Fibroblast of lung (primary cell): ENCODE measurements around the gene TERT. TPM values are rescaled to one million over a fixed set of nuclear protein-coding genes. Genes with fewer than 3 reads are reported as not detected.
A peak's percentile ranks its signal among the peaks of the same experiment; 100 is the strongest.

ENCODE experiments used
- DNase-seq, 2 donors: peaks; one replicate each; pipeline versions ENCODE4 v3.0.0 to v3.0.0-alpha.2; 2010; ENCODE audit warnings: low read depth in 2 of 2
- H2AFZ ChIP-seq: 2 replicates; pipeline ENCODE4 v1.5.1; 2012; ENCODE audit warnings: low read length, control low read depth, inconsistent platforms
- H3K27ac ChIP-seq: 2 replicates; pipeline ENCODE4 v1.5.1; 2011; ENCODE audit warnings: low read length, control low read depth; ENCODE audit not compliant: insufficient read depth
- H3K27me3 ChIP-seq: 2 replicates; pipeline ENCODE4 v1.5.1; 2011; ENCODE audit warnings: mild to moderate bottlenecking, low read length; ENCODE audit not compliant: control insufficient read depth, insufficient read depth
- H3K36me3 ChIP-seq: 2 replicates; pipeline ENCODE4 v1.5.1; 2011; ENCODE audit warnings: low read length; ENCODE audit not compliant: control insufficient read depth, insufficient read depth
- H3K4me1 ChIP-seq: 2 replicates; pipeline ENCODE4 v1.5.1; 2011; ENCODE audit warnings: low read length; ENCODE audit not compliant: control insufficient read depth, insufficient read depth; ENCODE audit errors: extremely low read depth
- H3K4me2 ChIP-seq: 2 replicates; pipeline ENCODE4 v1.5.1; 2011; ENCODE audit warnings: low read length, control low read depth; ENCODE audit not compliant: insufficient read depth; ENCODE audit errors: extremely low read depth
- H3K4me3 ChIP-seq, 4 experiments: fragments of 200-600 bp in 1 of 4; sonication (generic) in 1 of 4; replicated peaks in 1 of 4; 2 replicates each; pipeline ENCODE4 v1.5.1; 2011 to 2016; ENCODE audit warnings: low read length in 4 of 4, low read depth in 3 of 4, mild to moderate bottlenecking in 3 of 4, control low read depth in 2 of 4, inconsistent platforms in 1 of 4, mixed read lengths in 1 of 4; ENCODE audit not compliant: insufficient read depth in 1 of 4; ENCODE audit errors: control extremely low read depth in 1 of 4
- H3K79me2 ChIP-seq: 2 replicates; pipeline ENCODE4 v1.5.1; 2012; ENCODE audit warnings: mild to moderate bottlenecking, low read length, inconsistent platforms; ENCODE audit not compliant: control insufficient read depth, insufficient read depth
- H3K9ac ChIP-seq: 2 replicates; pipeline ENCODE4 v1.5.1; 2011; ENCODE audit warnings: mild to moderate bottlenecking, low read length, control low read depth; ENCODE audit not compliant: insufficient read depth
- H3K9me3 ChIP-seq: 2 replicates; pipeline ENCODE4 v1.5.1; 2012; ENCODE audit warnings: low read depth, low read length; ENCODE audit not compliant: control insufficient read depth, insufficient read depth
- H4K20me1 ChIP-seq: 2 replicates; pipeline ENCODE4 v1.5.1; 2011; ENCODE audit warnings: low read length; ENCODE audit not compliant: control insufficient read depth, insufficient read depth; ENCODE audit errors: extremely low read depth
- EZH2 ChIP-seq: IDR thresholded peaks from 2 replicates; pipeline ENCODE4 v1.5.1; 2012; ENCODE audit warnings: low read length, control low read depth, mild to moderate bottlenecking; ENCODE audit errors: missing control alignments
- polyA plus RNA-seq, 2 donors: library from polyadenylated mRNA; depleted of rRNA in 1 of 2; stranded (reverse) in 1 of 2; unstranded in 1 of 2; fragments of >200 nt; gene quantifications; 2 replicates each; pipeline ENCODE4 v1.2.1, GENCODE V29; 2011 to 2012; ENCODE audit warnings: missing spikeins in 1 of 2
- total RNA-seq: library from RNA; depleted of rRNA; stranded (reverse); fragments of >200 nt; gene quantifications from 2 replicates; pipeline ENCODE4 v1.2.1, GENCODE V29; 2014
- TF ChIP-seq, protein P1 (sequence below), 2 donors: IDR thresholded peaks in 1 of 2; conservative IDR thresholded peaks in 1 of 2; 1 replicate in 1 of 2; 2 replicates in 1 of 2; pipeline ENCODE4 v1.5.1; 2011 to 2012; ENCODE audit warnings: low read length in 2 of 2, control low read depth in 1 of 2, inconsistent platforms in 1 of 2, low read depth in 1 of 2, mild to moderate bottlenecking in 1 of 2

Gene TERT
- total and polyA plus RNA-seq, 2 donors (not counting 1 experiment from before 2014, with no cell fraction given) = not detected

DNA sequence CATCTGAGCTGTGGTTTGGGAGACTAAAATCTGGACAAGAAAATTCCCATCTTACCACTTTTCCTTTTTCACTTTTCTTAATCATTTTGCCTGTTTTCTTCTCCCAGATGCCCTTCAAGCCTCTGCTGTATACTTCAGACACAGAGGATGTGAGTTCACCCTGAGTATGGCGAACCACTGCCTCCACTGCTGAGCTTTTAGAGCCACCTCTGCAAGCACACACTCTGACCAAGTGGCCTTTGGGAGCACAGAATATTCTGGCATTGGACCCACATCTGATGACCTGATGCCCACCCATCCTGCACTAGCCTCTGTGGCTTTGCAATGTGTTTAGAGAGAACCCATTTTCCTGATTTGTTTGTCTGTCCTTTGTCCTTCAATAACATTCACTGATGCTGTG is 32.5 kb downstream of the TERT start:
- H2AFZ ChIP-seq = no peak overlapping the region
- H3K9ac ChIP-seq = no peak overlapping the region
- H4K20me1 ChIP-seq = no peaks in the 10 kb centered on the region
- TF ChIP-seq, protein P1, sequence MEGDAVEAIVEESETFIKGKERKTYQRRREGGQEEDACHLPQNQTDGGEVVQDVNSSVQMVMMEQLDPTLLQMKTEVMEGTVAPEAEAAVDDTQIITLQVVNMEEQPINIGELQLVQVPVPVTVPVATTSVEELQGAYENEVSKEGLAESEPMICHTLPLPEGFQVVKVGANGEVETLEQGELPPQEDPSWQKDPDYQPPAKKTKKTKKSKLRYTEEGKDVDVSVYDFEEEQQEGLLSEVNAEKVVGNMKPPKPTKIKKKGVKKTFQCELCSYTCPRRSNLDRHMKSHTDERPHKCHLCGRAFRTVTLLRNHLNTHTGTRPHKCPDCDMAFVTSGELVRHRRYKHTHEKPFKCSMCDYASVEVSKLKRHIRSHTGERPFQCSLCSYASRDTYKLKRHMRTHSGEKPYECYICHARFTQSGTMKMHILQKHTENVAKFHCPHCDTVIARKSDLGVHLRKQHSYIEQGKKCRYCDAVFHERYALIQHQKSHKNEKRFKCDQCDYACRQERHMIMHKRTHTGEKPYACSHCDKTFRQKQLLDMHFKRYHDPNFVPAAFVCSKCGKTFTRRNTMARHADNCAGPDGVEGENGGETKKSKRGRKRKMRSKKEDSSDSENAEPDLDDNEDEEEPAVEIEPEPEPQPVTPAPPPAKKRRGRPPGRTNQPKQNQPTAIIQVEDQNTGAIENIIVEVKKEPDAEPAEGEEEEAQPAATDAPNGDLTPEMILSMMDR (conservative IDR thresholded peaks at IDR 0.05 in 1 of 2, IDR thresholded peaks at IDR 0.05 in 1 of 2; ENCODE audit: low read depth in 1 of 2, low read length in 2 of 2) = no peak
- no peak for TF ChIP-seq EZH2
- H3K4me3 ChIP-seq = no peak overlapping the region
- no peaks in the 10 kb centered on the region for H3K79me2 ChIP-seq
- no peaks in the 10 kb centered on the region for H3K27me3 ChIP-seq
- H3K4me2 ChIP-seq = no peak overlapping the region
- DNase-seq = peak; percentile 8 to 11
- no peaks in the 10 kb centered on the region for H3K9me3 ChIP-seq
- H3K4me1 ChIP-seq = no peaks in the 10 kb centered on the region
- H3K27ac ChIP-seq = no peak overlapping the region
- no peaks in the 10 kb centered on the region for H3K36me3 ChIP-seq

DNA sequence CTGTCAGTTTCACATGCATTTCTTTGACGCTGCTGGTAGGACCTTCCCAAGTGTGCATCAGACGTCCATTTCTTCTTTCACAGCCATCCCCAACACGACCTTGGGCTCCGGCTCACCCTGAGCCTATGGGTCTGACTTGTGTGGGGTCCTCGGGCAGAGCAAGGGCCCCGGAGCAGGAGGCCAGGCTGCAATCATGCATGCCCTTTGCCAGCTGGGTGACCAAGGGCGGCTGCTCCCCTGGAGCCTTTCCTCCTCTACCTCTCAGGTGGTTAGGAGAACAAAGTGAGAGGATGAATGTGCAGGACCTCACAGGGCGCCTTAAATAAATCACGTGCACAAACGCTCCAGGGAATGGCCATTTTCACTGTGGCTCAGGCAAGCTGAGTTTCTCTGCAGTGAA is 33.2 kb downstream of the TERT start:
- TF ChIP-seq, protein P1 (conservative IDR thresholded peaks at IDR 0.05 in 1 of 2, IDR thresholded peaks at IDR 0.05 in 1 of 2; ENCODE audit: low read depth in 1 of 2, low read length in 2 of 2) = no peak
- TF ChIP-seq EZH2 = no peak
- no peak overlapping the region for H3K27ac ChIP-seq
- no peaks in the 10 kb centered on the region for H3K79me2 ChIP-seq
- H3K4me2 ChIP-seq = no peak overlapping the region
- no peaks in the 10 kb centered on the region for H4K20me1 ChIP-seq
- no peak overlapping the region for H3K4me3 ChIP-seq
- no peaks in the 10 kb centered on the region for H3K27me3 ChIP-seq
- H2AFZ ChIP-seq = no peak overlapping the region
- H3K9ac ChIP-seq = no peak overlapping the region
- DNase-seq = no peak
- H3K4me1 ChIP-seq = no peaks in the 10 kb centered on the region
- no peaks in the 10 kb centered on the region for H3K36me3 ChIP-seq
- no peaks in the 10 kb centered on the region for H3K9me3 ChIP-seq

DNA sequence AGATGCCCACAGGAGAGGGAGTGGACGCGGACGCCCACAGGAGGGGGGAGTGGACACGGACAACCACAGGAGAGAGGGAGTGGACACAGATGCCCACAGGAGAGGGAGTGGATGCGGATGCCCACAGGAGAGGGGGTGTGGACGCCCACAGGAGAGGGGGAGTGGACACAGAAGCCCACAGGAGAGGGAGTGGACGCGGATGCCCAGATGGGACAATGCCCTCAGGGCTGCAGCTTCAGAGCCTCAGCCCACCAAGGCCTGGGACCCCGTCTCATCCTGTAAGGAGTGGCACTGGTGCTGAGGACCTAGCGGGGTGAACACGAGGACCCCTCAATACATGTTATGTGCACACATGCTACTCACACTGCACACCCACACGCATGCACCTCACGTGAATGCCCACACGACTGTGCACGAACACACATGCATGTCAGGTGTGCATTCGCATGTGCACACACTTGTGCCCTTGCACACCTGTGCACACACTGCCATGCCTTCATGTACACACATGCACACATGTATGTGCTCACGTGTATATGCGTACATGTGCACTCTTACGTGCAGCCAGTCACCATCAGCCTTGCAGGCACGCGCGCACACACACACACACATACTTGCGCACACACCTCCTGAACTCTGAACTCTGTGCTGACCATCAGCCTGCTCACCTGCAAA is 34.9 kb downstream of the TERT start:
- Histone ChIP-seq H4K20me1 (no peaks in the 10 kb centered on the region), H3K9me3 (no peaks in the 10 kb centered on the region), H3K4me3 (no peak overlapping the region), H3K79me2 (no peaks in the 10 kb centered on the region), H3K4me1 (no peaks in the 10 kb centered on the region), H3K27me3 (no peaks in the 10 kb centered on the region), H3K36me3 (no peaks in the 10 kb centered on the region), H3K4me2 (no peak overlapping the region), H3K27ac (no peak overlapping the region), H2AFZ (no peak overlapping the region), H3K9ac (no peak overlapping the region)
- no peak for TF ChIP-seq EZH2
- TF ChIP-seq, protein P1 (conservative IDR thresholded peaks at IDR 0.05 in 1 of 2, IDR thresholded peaks at IDR 0.05 in 1 of 2; ENCODE audit: low read depth in 1 of 2, low read length in 2 of 2) = no peak
- no peak for DNase-seq
